Measurements from ENCODE around the gene COL23A1.
"Not testable (repeated sequence)": the region's sequence is repeated elsewhere in the genome, so short reads cannot be mapped to it uniquely, and the experiment has no call there.

COL23A1 gene

DNA sequence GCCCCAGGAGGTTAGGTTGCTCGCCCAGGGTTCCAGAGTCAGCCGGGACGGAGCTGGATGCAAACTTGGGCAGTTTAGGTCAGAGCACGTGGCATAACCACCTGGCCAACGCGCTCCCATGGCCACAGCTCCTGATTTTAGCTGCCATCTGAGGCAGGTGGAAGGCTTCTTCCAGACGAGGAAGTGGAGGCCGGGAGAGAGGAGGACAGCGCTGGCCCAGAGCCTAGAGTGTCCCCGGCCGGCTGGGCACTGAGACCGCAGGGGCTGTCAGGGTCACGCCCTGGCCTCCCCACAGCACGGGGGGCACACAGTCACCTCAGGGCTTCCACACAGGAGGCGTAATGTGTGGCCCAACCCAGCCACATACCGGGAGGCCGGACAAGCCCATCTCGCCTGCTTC is 341.4 kb downstream of the COL23A1 start:
- no peak for DNase-seq

GRCh38 chr5:178247481-178248456 is 342.4 kb downstream of the COL23A1 start:
- no peak for DNase-seq

DNA sequence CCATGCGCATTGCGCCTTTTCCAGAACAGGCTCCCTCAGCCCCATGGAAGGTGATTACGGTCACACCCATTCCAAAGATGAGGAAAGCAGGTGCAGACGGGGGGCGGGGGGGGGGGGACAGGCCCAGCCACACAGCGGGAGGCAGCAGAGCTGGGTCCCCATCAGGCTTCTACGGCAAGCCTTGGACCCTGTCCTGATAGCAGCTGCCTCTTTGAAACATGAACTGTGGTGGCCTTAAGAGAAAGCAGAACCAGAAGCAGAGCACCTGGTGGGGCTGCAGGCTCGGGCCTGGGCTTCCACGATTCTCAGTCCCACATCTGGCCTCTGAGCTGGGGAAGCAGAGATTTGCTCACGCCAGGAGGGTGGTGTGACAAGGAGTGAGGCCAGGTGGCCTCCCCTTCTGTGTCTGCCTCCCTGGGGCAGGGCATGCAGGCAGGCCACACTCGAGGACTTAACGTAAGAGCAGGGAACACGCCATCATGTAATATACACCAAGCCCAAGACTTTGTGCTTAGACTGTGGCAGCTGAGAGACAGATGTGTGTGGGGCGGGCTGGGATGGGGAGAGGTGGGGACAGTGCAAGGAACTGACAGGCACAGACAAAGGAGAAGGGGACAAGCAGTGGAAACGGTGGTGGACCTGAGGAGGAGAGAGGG is 343.4 kb downstream of the COL23A1 start:
- DNase-seq, result no peak

- DNase-seq, result no peak
These were observed 344.8 kb downstream of the COL23A1 start for GRCh38 chr5:178245389-178245788.

DNA sequence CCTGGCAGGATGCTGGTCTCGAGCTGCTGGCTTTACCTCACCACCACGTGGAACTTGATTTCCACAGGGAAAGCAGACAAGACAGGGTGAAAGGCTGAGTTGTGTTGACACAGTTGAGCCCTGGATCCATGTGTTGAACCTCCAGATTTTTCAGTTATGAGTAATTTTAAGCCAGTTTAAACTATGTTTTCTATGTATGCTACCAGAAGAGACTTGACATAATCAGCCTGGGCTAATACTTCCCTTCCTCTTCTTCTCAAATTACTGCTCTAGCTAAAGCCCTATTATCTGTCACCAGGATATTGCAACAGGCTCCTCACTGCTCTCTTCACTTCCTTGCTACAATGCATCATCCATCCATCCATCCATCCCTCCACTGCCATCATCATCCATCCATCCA is 345.6 kb downstream of the COL23A1 start:
- DNase-seq, result no peak

DNA sequence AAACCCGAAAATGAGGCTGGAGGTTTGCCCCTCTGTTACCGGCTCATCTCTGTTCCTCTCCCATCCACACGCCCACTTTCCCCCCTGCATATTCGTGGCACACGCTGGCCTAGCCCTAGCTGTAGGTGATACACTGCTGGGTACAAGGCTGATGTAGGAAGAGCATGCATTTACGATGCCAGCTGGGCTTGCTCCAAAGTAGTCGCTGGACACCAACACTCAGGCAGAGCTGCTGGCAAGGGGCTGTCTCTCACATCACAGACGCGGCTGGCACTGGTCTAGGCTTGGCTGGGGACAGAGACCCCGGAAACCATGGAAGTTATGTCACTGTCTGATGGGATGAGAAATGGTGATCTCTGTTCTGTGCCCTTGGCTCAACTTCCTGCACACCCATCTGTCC is 347.8 kb downstream of the COL23A1 start:
- no peak for DNase-seq

- DNase-seq, result no peak
These were observed 348.4 kb downstream of the COL23A1 start for GRCh38 chr5:178241688-178242231.

DNA sequence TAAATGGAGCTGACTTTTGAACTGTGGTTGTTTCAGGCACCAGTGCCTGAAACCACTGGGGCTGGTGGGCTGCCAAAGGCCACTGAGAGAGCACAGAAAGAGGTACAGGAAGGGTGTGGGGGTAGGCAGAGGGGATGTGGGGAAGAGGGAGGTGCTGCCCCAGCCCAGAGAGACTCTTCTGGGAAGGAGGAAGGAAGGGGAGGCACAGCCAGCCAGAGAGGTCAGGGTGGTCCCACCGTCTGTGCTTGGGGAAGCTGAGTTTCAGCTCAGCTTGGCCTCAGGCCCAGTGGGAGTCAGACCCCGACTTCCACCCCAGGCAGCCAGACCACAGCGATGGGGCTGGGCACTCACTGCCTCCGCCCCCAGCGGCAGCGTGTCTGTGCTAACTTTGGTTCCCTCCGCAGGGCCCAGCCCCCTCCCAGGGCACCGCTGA is 348.9 kb downstream of the COL23A1 start:
- DNase-seq, result no peak

GRCh38 chr5:178240766-178241165 is 349.4 kb downstream of the COL23A1 start:
- DNase-seq, result no peak

GRCh38 chr5:178240341-178240741 is 349.9 kb downstream of the COL23A1 start:
- DNase-seq, result no peak

DNA sequence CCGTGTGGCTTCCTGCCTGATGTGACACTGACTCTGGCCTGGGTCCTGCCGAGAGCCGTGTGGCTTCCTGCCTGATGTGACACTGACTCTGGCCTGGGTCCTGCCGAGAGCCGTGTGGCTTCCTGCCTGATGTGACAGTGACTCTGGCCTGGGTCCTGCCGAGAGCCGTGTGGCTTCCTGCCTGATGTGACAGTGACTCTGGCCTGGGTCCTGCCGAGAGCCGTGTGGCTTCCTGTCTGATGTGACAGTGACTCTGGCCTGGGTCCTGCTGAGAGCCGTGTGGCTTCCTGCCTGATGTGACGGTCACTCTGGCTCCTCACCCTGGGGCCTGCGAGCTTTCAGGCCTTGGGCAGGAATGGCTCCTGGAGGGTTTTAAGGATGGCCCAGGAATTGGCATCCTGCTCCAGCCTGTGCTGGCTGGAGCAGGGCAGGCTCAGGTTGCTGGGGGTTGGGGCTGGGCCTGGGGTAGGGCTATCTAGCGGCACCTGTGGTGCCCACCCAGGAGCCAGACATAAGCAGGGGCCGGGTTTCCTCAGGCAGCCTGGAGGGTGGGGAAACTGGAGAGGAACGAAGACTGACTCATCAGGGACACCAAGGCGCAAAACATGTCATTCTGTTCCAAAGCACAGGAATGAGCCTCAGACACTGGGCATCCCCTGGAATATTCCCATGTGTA is 350.4 kb downstream of the COL23A1 start:
- not testable (repeated sequence) for DNase-seq

- DNase-seq, result no peak
These were observed 351.2 kb downstream of the COL23A1 start for GRCh38 chr5:178238711-178239592.

DNA sequence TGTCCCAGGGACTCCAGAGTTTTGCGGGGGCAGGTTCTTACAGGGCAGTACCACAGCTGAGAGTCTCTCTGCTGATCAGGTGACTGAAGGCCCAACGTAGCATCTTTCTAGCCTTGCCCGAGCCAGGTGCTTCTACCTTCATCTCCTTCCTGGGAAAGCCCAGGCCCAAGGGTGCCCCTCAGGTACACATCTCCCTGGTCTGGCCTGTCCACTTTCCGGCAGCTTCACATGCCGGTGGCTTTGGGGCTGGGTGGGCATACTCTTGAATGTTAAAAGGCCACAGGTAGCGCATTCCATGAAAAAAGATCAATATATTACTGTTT is 351.9 kb downstream of the COL23A1 start:
- DNase-seq, result no peak

DNA sequence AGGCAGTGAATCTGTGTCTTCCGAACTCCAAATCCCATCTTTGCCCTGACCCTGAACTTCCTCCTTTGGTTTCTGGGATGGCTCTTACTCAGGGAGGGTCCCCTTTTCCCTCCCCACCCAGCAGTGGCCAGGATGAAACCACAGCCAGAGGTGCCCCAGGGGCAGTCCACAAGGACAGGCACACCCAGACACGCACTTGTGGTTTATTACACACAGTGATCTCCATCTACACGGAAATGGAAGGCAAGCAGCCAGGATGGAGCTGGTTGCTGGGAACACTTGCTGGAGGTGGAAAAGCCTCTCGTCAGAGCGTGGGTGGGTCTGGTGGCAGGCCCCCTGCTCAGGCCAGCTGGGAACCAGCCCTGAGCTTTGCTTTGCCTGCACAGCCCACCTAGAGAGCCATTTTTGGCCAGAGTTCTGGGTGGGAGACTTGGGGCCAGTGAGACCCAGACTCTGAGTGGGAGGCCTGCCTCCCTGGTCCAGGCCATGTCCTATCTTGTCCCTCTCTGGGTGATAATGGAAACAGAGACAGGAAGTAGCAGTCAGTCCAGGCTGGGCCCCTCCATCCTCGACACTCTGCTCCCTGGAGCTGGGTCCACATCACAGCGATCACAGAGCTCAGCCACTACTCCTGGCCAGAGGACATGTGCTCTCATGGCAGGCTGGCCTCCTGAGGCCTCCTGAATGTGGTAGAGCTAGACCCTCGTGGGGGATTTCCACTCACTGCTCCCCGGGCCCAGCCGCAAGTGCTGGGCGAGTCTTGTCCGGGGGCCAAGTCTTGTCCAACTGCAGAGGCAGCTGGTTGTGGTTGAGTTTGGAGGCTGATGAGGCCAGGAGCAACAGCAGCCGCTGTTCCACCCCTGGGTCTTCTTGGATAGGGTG is 352.5 kb downstream of the COL23A1 start:
- DNase-seq, result no peak

- no peak for DNase-seq
These were observed 353.5 kb downstream of the COL23A1 start for GRCh38 chr5:178236679-178237078.

DNA sequence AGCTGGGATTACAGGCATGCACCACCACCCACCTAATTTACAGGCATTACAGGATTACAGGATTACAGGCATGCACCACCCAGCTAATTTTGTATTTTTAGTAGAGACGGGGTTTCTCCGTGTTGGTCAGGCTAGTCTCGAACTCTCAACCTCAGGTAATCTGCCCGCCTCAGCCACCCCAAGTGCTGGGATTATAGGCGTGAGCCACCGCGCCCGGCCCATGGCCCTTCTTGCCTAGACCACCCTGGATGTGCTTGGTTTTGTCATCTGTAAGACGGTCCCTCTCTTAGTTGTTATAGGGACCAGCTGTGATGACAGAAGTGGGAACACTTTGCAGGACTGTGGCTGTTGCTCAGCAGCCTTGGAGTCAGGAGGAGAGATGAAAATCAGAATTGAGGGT is 354.1 kb downstream of the COL23A1 start:
- DNase-seq, result no peak

DNA sequence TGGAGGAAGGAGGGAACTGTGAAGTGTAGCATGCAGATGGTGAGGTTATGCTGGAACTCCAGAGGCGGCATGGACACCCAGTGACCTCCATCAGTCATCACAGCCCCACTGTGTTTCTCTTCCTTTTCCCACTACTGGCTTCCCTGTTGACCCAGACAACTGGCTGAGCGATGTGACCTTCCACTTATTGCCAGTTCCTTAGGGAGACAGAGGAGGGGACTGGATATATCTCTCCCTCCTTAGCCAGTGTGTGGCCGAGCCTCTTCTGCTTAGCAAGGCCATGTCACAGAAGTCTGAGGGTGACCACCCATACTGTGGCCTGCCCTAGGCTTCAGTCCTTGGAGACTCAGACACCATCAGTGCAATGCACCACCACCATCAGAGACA is 354.6 kb downstream of the COL23A1 start:
- no peak for DNase-seq

- no peak for DNase-seq
These were observed 355.2 kb downstream of the COL23A1 start for GRCh38 chr5:178234750-178235587.

GRCh38 chr5:178234121-178234749 is 356.0 kb downstream of the COL23A1 start:
- no peak for DNase-seq

GRCh38 chr5:178232920-178233429 is 357.2 kb downstream of the COL23A1 start:
- DNase-seq, result no peak

Measured in NCI-H2107 (cell line).